ENCODE measurements around the gene LMO7.

GRCh38 chr13:75749407-75749806, 113.3 kb downstream of the LMO7 start:
- no peak for TF ChIP-seq POLR2A (IDR thresholded peaks at IDR 0.05)
- TF ChIP-seq CTCF (IDR thresholded peaks at IDR 0.05) = no peak
